Stimulated activated CD4-positive, alpha-beta T cell treated with anti-CD3 and anti-CD28 coated beads, Interleukin-15, amount 100 ng/mL, for 48 hours (primary cell): ENCODE data around the gene C1GALT1.
"Not testable (repeated sequence)": the region's sequence is repeated elsewhere in the genome, so short reads cannot be mapped to it uniquely, and the experiment has no call there.

Experiments
- DNase-seq, 2 donors: peaks; one replicate each; pipeline ENCODE4 v3.0.0-alpha.2; 2020; ENCODE audit warnings: low read depth in 2 of 2

C1GALT1 gene

DNA sequence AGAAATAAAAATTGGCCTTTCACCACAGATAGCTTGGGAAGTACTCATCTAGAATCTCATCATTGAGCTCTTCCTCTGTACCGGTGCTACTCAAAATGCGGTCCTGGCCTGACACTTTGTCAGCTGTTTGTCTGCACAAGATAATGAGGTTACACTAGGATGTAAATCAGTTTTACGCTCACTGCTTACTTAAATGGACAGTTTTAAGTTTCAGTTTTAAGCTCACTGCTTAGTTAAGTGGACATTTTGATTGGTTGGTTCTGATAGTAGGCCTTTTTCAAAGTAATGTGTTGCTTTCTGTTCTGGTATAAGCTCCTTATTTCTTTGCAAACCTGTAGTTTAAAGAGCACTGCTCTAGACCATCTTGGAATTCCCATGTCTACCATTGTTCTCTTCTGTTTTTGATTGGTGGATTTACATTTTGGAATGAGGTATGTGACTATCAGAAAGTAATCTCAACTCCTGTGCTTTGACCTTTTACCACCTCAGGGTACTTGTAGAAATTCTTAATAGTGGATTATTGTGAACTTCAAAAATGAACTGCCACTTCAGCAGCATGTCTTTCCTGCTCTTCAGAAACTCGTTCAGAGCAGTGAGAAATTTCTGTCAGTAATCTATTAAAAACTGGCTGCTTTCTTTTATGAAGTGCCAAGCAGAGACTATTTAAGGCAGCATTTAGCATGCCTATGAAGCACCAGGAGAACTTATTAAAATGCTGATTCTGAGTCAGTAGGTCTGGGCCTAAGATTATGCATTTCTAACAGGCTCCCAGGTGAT lies 55.0 kb downstream of the C1GALT1 start:
- no peak for DNase-seq

DNA sequence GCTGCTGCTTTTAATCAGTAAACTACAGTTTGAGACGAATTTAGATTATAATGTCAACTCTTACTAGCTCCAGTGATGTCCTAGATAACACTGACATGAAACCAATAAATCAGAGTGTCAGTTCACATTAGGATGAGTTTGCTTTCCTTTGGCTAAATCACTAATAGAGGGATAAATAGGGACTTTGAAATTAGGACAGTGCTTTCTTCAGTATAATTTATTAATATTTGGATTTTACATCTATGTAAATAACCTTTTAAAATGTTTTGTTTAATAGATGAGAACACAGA lies 55.6 kb downstream of the C1GALT1 start:
- no peak for DNase-seq

DNA sequence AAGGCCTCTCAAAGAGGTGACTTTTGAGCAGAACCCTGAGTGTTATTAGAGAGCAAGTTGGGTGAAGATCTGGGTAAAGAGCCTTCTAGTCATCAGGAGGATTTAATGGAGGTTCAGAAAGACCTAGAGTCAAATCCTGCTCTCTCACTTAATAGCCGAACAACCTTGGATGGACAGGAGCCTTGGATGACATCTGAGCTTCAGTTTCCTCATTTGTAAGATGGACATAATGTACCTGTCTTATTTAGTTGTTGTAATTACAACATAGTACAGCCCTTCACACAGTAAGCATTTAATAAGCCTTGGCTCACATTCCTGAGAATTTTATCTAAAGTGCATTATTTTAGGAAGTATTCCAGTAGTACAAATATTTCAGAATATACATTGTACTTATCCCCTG lies 57.0 kb downstream of the C1GALT1 start:
- no peak for DNase-seq

DNA sequence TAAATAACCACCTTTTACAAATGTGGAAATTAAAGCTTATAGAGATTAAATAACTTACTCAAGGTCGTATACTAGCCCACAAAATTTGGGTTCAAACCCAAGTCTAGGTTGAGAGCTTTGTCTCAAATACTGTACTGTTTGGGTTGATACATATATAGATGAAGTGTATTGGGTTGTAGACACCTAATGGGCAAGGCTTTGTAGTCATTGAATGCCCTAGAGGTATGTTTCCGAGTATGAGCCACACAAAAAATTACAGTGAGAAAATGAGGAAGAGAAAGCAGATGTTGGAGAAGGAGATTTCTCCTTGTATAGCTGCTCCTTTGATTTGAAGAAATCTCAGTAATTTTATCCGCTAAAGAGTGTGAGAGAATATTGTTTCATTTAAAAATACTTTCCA lies 60.6 kb downstream of the C1GALT1 start:
- no peak for DNase-seq

DNA sequence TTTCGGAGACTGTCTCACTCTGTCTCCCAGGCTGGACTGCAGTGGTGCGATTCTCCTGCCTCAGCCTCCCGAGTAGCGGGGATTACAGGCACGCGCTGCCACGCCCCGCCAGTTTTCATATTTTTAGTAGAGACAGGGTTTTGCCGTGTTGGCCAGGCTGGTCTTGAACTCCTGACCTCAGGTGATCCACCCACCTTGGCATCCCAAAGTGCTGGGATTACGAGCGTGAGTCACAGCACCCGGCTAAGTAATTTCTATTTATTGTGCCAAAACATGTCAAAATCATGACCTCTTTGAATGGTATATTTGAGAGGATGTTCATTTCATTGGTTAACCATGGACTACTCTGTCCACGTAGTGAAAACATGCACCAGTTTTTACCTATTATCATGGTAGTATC lies 62.9 kb downstream of the C1GALT1 start:
- DNase-seq = not testable (repeated sequence)

DNA sequence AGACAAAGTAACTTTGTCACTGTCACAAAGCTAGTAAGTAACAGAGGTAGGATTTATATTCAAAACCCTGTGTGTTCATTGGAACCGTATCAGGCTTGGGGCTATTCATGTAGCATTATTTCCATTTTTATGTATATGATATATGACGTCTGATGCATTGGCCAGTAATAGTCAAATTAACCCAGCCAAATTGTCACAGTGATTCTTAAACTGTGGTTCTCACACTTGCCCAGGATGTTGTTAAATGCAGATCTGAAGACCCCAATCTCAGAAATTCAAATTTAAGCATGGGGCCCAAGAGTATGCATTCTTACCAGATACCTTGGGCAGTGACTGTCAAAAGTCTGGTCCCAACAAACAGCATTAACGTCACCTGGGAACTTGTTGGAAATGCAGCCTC lies 63.9 kb downstream of the C1GALT1 start:
- DNase-seq = no peak

DNA sequence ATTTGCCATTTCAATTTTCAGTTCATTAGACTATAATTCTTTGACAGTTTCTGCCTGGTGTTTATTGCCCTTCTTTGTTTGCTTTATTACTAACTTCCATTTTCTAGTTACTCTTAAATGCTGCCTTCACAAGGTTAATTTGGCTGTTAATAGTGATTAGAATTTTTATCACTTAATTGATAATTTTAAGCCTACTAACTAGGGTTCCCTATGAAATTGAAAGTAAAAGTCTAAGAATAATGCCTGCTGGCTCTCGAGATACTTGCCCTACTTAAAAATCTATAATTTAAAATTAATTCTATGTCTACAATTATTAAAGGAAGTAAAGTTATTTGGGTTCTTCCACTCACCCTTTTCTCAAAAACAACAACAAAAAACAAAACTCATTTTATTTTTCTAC lies 65.3 kb downstream of the C1GALT1 start:
- DNase-seq = no peak

DNA sequence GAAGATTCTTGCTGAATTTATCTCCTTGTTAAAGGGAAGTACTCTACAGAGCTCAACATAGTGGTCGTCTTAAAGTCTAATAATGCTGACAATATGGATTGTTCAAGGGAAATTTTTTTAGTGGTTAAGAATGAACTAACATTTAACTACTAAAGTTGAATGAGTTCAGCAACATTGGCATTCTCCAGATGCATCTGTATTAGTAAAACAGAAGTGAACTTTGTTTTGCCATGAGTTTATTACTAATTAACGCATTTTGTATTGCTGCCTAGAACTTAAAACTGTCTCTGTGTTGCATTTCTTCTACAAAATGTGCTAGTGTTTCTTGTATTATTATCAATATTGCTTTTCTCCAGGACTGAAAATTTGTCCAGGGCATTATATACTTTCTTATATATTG lies 67.5 kb downstream of the C1GALT1 start:
- DNase-seq = no peak

DNA sequence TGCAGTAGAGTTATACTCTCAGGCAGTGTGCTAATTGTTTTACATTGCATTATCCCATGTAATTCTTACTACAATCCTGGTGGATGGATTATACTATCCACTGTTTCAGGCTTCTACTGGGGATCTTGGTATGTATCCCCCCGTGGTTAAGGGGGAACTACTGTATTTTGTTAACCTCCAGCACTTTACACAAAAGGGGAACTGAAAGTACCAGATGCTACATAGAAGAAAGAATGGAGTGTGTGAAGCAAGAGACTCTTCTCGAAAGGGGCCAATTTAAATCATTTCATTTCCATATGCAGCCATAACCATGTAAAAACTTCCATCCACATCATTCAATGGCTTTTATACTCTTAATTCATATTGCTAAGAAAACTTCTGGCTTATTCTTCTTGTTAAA lies 69.4 kb downstream of the C1GALT1 start:
- DNase-seq = no peak

DNA sequence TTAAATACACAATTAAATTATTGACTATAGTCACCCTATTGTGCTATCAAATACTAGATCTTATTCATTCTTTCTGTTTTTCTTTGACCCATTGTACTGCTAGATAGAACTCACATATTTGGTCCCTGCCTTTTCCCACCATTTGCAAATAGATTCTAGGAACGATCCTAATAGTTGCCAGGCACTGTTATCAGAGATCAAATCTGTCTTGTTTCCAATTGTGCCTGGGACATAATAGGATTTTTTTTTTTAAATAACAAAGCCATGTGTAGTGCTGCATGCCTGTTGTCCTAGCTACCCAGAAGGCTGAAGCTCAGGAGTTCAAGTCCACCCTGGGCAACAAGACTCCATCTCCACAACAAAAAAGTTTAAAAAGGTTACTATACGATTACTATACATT lies 72.0 kb downstream of the C1GALT1 start:
- no peak for DNase-seq

DNA sequence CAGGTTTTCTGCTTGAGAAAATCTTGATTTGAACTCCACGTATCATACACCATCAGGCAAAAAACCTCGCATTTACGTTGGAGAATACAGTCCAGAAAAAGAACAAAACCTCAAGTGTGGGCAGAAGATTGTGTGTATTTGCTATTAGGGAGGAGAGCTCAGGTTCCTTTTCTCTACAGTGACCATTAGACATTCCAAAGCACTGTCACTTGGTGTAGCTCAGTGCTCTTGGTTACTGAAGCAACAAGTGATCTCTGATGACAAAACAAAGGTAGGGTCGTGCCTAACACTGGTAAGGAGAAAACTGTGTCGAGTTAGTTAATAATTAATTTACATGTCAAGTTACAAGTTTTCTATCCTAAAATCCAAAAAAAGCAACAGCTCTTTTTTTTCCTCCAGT lies 72.6 kb downstream of the C1GALT1 start:
- DNase-seq = no peak

DNA sequence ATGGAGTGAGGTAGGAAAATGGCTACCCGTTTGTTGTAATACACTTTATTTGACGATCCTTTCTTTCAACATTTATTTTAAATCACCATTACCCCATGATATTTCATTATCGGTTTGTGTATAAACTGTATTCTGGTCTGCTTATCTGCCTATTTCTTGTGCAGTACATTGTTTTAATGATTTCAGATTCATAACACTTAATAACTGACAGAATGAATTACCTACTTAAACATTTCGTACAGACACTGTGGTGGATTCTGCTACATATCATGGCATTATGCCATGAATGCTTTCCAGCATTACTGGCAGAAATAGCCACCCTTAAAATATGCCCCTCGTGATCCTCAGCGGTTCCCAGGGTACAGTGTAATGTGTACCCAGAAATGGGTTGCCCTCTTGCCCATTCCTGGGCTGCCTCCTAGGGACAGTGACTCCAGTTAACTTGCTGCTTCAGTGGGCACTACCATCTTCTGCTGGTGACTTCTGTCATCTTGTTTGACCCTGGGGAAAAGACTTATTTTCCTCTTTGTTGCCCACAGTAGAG lies 74.5 kb downstream of the C1GALT1 start:
- no peak for DNase-seq

DNA sequence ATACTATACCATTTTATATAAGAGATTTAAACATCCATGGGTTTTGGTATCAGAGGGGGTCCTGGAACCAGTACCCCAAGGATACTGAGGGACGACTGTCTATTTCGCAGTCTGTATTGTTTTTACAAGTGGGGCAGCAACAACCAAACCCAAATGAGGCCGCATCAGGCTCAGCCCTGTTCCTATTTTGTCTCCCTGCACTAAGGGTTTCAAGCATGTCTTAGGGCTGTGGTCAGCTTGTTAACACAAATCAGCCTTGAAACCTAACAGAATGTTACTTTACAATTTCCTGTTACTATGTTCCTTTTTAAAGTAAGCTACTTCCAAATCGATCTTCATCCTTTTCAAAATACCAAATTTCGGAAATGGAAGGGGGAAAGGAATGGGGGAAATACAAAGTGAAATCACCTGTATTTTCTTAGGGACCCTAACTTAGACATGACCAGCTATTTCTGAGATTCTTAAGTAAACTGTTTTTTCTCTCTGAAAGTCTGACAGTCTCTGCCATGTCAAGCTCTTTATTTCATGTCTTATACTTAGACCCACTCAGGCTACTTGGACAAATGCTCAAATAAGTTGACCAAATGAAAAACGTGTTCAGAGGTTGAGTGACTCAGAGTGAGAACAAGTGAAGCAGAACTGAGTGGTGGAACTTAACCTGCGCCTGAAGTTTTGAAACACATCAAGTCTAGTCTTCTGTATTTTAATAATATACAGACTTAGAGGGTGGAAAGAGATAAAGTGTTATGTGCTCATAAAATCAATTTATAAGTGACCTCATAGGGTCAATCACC lies 75.8 kb downstream of the C1GALT1 start:
- DNase-seq = no peak

DNA sequence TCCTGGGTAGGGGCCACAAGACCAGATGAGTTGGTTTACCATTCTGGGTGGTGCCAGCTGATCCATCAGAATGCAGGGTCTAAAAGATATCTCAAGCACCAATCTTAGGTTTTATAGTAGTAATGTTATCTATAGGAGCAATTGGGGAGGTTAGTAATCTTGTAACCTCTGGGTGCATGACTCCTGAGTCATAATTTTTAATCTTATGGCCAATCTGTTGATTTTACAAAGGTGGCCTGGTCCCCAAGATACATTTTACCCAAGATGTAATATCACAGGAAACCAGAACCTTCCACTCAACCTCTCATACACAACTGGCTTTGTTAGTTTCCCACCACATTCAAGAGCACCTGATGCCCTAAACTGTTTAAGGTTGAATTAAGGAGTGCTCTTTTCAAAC lies 79.5 kb downstream of the C1GALT1 start:
- DNase-seq = no peak

DNA sequence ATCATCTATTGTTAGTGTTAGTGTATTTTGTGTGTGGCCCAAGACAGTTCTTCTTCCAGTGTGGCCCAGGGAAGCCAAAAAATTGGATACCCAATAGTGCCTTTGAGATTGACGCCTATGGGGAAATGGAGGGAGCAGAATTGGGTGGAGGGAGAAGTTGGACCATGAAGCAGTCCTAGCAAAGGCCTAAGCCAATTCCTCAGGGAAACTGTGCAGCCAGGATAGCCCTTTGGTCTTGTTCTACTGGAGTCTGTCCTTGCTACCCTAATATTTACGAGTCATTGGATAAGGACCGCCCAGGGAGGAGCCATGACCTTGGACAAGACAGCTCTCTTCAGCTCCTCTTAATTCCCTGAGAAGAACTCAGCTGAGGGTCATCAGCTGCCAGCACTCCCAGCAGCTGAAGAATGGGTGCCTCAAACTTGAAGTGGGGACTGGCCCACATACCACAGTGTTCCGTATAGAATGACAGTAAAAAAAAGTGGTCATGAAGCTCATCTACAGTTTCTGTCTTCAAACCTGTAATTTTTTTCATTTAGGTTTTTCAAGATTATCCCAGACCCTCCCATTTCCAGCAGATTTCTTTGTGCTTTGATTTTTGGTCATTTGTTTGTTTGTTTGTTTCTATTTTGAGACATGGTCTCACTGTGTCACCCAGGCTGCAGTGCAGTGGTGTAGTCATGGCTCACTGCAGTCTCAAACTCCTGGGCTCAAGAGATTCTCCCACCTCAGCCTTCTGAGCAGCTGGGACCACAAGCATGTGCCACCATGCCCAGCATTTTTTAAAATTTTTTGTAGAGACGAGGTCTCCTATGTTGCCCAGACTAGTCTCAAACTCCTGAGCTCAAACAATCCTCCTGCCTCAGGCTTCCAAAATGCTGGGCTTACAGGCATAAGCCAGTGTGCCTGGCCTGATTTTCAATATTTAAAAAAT lies 81.2 kb downstream of the C1GALT1 start:
- no peak for DNase-seq

DNA sequence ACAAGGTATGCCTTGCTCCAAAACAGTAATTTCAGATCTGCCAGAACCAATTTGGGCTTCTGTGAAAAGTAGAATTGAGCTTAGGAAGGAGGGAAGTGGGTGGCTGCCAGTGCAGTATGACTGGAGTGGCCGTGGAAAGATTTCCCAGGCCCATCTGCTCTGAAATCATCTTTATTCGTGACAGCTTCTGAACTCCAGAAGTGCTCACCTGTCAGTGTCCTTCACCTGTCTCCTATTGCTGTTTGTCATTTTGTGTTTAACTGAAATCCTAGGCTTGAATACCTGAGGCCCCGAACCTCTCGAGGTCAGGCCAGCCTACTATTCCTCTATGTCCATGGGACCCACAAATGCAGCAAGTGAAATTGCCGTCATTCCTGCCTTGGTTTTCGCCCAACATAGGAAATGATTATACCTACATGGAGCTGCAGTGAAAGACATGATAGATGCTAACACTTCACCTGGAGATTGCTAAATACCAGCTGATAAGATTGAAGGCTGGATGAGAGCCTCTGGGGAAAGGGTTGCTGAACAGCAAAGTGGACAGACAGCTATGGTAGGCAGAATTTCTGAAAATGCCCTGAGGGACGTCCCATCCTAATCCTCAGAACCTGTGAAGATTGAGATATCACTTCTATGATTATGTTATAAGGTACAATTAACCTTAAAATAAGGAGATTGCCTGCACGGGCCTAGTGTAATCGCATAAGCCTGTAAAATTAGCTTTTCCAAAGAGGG lies 82.1 kb downstream of the C1GALT1 start:
- no peak for DNase-seq

DNA sequence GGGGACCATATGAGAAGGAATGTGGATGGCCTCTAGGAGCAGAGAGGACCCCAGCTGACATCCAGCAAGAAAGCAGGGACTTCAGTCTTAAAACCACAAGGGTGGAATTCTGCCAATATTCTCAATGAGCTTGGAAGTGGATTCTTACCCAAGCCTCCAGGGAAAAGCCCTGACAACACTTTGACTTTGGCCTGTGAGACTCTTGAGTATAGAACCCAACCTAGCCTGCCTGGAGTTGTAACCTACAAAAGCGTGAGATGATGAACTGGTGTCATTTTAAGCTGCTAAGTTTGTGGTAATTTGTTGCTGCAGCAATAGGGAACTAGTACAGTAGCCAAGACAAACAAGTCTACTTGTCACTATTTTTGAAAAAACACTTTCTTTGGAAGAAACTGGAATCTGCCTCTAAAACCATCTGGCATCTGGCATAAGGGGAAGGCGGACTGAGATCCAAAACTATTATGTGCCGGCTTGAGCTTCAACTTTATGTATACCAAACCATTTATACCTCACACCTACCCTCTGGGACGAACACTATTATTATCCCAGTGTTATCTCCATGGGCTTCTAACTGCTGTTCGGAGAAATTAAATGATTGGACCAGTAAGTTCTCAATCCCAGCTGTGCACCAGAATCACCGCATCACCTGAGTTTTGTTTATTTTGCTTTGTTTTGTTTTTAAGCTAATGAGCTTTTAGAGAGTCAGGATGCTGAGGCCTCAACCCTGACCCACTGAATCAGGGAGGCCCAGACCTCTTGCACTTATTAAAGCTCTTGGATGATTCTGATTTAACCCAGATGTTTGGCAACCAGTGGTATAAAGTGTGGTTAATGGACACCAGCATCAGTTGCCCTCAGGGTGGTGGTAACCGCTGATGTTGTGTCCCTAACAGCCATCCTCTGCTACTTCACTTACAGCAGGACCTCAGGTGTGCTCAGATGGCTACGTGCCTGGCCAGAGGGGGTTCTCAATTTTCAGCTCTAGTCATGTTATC lies 83.0 kb downstream of the C1GALT1 start:
- DNase-seq = no peak

DNA sequence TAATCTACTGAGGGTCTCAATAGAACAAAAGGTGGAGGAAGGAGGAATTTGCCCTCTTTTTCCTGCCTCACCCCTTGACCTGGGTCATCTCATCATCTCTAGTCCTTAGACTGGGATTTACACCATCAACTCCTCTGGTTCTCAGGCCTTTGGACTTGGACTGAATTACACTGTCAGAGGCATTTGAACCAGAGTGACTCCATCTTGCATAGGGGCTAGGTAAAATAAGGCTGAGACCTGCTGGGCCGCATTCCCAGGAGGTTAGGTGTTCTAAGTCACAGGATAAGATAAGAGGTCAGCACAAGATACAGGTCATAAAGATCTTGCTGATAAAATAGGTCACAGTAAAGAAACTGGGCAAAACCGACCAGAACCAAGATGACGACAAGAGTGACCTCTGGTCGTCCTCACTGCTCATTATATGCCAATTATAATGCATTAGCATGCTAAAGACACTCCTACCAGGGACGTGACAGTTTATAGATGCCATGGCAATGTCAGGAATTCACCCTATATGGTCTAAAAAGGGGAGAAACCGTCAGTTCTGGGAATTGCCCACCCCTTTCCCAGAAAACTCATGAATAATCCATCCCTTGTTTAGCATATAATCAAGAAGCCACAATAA lies 84.0 kb downstream of the C1GALT1 start:
- no peak for DNase-seq

DNA sequence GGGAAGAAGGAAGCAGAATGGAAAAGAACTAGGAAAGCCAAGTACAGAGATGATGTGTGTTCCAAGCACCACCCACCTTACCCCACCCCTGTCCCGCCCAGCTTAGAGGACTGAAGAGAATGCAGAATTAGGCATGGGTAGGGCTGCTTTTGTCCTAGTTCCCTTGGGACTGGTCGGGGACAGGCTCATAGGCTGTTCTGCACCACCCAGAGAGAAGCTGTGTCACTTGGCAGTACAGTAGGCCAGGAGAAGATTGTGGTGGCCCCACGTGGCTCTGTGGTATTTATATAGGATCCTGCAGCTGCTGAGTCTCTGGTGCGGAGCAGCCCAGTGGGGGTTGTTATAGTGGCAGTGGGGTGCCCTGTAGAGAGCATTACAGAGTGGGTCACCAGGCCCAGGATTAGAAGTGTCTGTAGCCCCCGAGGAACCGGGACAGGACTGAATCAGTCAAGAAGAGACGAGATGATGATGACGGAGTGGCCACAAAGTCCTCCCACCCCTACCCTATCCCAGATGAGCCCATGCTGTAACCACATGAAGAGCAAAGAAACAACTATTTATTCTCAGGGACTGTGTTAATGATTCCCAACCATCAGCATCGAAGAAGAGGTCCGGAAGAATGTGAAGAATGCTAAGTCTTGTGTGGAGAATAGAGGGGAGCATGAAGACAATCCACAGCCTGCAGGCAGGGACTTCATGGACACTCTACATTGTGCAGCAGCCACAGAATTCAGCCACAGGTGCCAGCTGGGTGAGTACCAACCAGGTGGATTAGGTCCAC lies 88.9 kb downstream of the C1GALT1 start:
- DNase-seq = no peak
